ENCODE data around the gene HSPA13. TPM values are rescaled to one million over a fixed set of nuclear protein-coding genes. Genes with fewer than 3 reads are reported as not detected.

Gene HSPA13
- total and polyA plus RNA-seq, 2 donors (not counting 1 experiment from before 2014, with no cell fraction given), result 7.6 to 19.1 TPM

DNA sequence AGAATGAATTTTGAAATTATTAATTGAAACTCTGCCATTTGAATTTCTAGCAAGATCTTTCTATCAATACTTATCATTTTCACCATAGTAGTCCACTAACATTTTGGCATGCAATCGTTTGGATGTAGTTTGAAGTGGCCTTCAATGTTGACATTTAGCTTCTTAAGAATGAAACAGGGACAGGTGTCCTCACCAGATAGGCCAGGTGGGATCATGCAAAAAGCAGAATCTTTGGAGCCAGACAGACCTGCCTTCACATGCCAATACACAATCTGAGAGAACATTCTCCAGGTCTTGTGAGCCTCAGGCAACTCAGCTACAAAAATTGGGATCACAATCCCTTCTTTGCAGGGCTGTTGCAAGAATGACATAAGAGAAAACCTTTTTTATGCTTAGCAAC is 18.3 kb upstream of the HSPA13 start:
- CTCF ChIA-PET, result interaction anchor here (0.9 to 1.4 kb wide), 6 partner anchors 14 to 1078 kb away, joined by 3 to 12 read pairs (median 3); no protein-coding TSS in a partner anchor
- TF ChIP-seq EZH2 (IDR thresholded peaks at IDR 0.05; ENCODE audit: borderline replicate concordance, insufficient read depth, low read depth, low read length, poor library complexity, severe bottlenecking) (no peak), CTCF (IDR thresholded peaks at IDR 0.05) (no peak)
- POLR2A ChIA-PET, result no interaction called here

DNA sequence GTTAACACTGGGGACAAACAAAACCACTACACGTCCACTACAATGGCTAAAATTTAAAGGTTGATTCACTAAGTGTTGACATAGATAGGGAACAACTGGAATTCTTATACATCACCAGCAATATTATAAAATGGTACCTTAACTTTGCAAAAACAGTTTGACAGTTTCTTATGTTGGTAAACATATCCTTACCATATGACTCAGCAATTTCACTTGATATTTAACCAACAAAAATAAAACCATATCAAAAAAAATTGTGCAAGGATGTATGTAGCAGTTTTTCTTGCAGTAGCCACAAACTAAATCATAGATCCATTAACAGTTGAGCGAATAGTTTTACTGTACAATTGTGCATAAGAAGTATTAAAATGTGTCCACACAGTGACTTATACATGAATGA is 5.3 kb upstream of the HSPA13 start:
- Histone ChIP-seq H3K9ac (ENCODE audit: low read length) (no peak overlapping the region), H2AFZ (ENCODE audit: insufficient read depth, low read depth, low read length, poor library complexity, severe bottlenecking) (no peak overlapping the region), H3K27me3 (replicated peaks in 1 of 4; ENCODE audit: control extremely low read depth in 1 of 4, control insufficient read depth in 3 of 4, insufficient read depth in 4 of 4, low read length in 3 of 4) (no peaks in the 10 kb centered on the region), H3K4me2 (replicated peaks; ENCODE audit: low read depth, low read length, poor library complexity, severe bottlenecking) (no peak overlapping the region), H3K9me3 (ENCODE audit: control extremely low read depth in 1 of 3, control insufficient read depth in 2 of 3, insufficient read depth in 1 of 3, low read length in 2 of 3) (no peaks in the 10 kb centered on the region), H3K4me1 (ENCODE audit: control insufficient read depth in 2 of 2, insufficient read depth in 2 of 2, low read length in 2 of 2) (peaks cover 5% of the 10 kb centered on the region in 2 donors), H3K27ac (ENCODE audit: low read length in 2 of 2) (no peak overlapping the region), H3K79me2 (ENCODE audit: control insufficient read depth, insufficient read depth, low read length) (no peaks in the 10 kb centered on the region), H4K20me1 (ENCODE audit: control insufficient read depth, insufficient read depth, low read length, poor library complexity, severe bottlenecking) (no peaks in the 10 kb centered on the region), H3K4me3 (ENCODE audit: control extremely low read depth in 1 of 5, extremely low read depth in 1 of 5, insufficient read depth in 1 of 5, low read depth in 2 of 5, low read length in 4 of 5) (no peak overlapping the region), H3K36me3 (replicated peaks in 1 of 2; ENCODE audit: control extremely low read depth in 1 of 2, control insufficient read depth in 1 of 2, extremely low read depth in 1 of 2, insufficient read depth in 2 of 2, low read length in 1 of 2) (no peaks in the 10 kb centered on the region)
- Mint-ChIP-seq H3K4me1 (peaks cover 10% of the 10 kb centered on the region), H3K27ac (no peak overlapping the region), H3K9me3 (ENCODE audit: insufficient read depth) (no peaks in the 10 kb centered on the region), H3K4me3 (no peak overlapping the region), H3K27me3 (peaks cover 11% of the 10 kb centered on the region)
- intact Hi-C loops (cut with micrococcal nuclease), result no loop called here
- no peak for DNase-seq
- no CpG with 5 or more reads among the region's 2 CpGs for WGBS (ENCODE audit: insufficient coverage)
- CTCF ChIA-PET, result no interaction called here
- TF ChIP-seq CTCF (IDR thresholded peaks at IDR 0.05) (no peak), EZH2 (IDR thresholded peaks at IDR 0.05; ENCODE audit: borderline replicate concordance, insufficient read depth, low read depth, low read length, poor library complexity, severe bottlenecking) (no peak)
- POLR2A ChIA-PET, result no interaction called here
- ATAC-seq (ENCODE audit: low read depth), result no peak

More for the DNA sequence above, 18.3 kb upstream of the HSPA13 start:
- Mint-ChIP-seq H3K4me1 (peaks cover 1% of the 10 kb centered on the region), H3K27me3 (no peaks in the 10 kb centered on the region), H3K9me3 (ENCODE audit: insufficient read depth) (peaks cover 7% of the 10 kb centered on the region), H3K27ac (no peak overlapping the region), H3K4me3 (no peak overlapping the region)
- DNase-seq (no peak), ATAC-seq (ENCODE audit: low read depth) (no peak)
- Histone ChIP-seq H2AFZ (ENCODE audit: insufficient read depth, low read depth, low read length, poor library complexity, severe bottlenecking) (no peak overlapping the region), H3K9ac (ENCODE audit: low read length) (no peak overlapping the region), H4K20me1 (ENCODE audit: control insufficient read depth, insufficient read depth, low read length, poor library complexity, severe bottlenecking) (no peaks in the 10 kb centered on the region), H3K27me3 (replicated peaks in 1 of 4; ENCODE audit: control extremely low read depth in 1 of 4, control insufficient read depth in 3 of 4, insufficient read depth in 4 of 4, low read length in 3 of 4) (no peaks in the 10 kb centered on the region), H3K4me3 (ENCODE audit: control extremely low read depth in 1 of 5, extremely low read depth in 1 of 5, insufficient read depth in 1 of 5, low read depth in 2 of 5, low read length in 4 of 5) (no peak overlapping the region), H3K4me2 (replicated peaks; ENCODE audit: low read depth, low read length, poor library complexity, severe bottlenecking) (no peak overlapping the region), H3K79me2 (ENCODE audit: control insufficient read depth, insufficient read depth, low read length) (no peaks in the 10 kb centered on the region), H3K36me3 (replicated peaks in 1 of 2; ENCODE audit: control extremely low read depth in 1 of 2, control insufficient read depth in 1 of 2, extremely low read depth in 1 of 2, insufficient read depth in 2 of 2, low read length in 1 of 2) (no peaks in the 10 kb centered on the region), H3K9me3 (ENCODE audit: control extremely low read depth in 1 of 3, control insufficient read depth in 2 of 3, insufficient read depth in 1 of 3, low read length in 2 of 3) (peaks cover 0 to 4% (median 0%) of the 10 kb centered on the region in 3 donors), H3K27ac (ENCODE audit: low read length in 2 of 2) (no peak overlapping the region), H3K4me1 (ENCODE audit: control insufficient read depth in 2 of 2, insufficient read depth in 2 of 2, low read length in 2 of 2) (no peaks in the 10 kb centered on the region)
- intact Hi-C loops (cut with micrococcal nuclease), result no loop called here
- WGBS (ENCODE audit: insufficient coverage), result no CpG with 5 or more reads among the region's 1 CpG
